Colonic mucosa (tissue), 4 donors: ENCODE data around the gene TGFBR1. TPM values are rescaled to one million over a fixed set of nuclear protein-coding genes. Genes with fewer than 3 reads are reported as not detected.

Experiments
- DNase-seq: peaks from one replicate; pipeline ENCODE4 v3.0.0-alpha.2; 2020
- H3K27ac ChIP-seq: fragments of 200-600 bp; one replicate; pipeline ENCODE4 v1.8.0; 2021
- H3K27me3 ChIP-seq: fragments of 200-600 bp; one replicate; pipeline ENCODE4 v1.8.0; 2021
- H3K36me3 ChIP-seq: fragments of 200-600 bp; one replicate; pipeline ENCODE4 v1.8.0; 2021
- H3K4me1 ChIP-seq: fragments of 200-600 bp; one replicate; pipeline ENCODE4 v1.8.0; 2021; ENCODE audit warnings: mild to moderate bottlenecking
- H3K4me3 ChIP-seq: fragments of 200-600 bp; one replicate; pipeline ENCODE4 v1.8.0; 2021
- H3K9ac ChIP-seq, 2 donors: one replicate each; pipeline ENCODE4 v1.7.0; 2013; ENCODE audit warnings: control low read depth in 2 of 2, low read depth in 2 of 2, low read length in 2 of 2
- H3K9me3 ChIP-seq: fragments of 200-600 bp; one replicate; pipeline ENCODE4 v1.8.0; 2021
- intact Hi-C: fragments of 100-400 bp; cut with DNase I; formaldehyde crosslinking; loops from one replicate; pipeline ENCODE4 v1.14.1; 2022
- total RNA-seq, 2 donors: library from RNA; stranded (reverse); fragmentation: NEBNext Ultra II Directional in 1 of 2; extraction: Animal tissue kit (Norgen Biotek cat#: 25700) in 1 of 2; gene quantifications; one replicate each; pipeline ENCODE4 v1.2.1, GENCODE V29; 2021
- TF ChIP-seq, protein P1 (sequence below): fragments of 200-600 bp; IDR thresholded peaks from one replicate; pipeline ENCODE4 v1.8.0; 2022; ENCODE audit warnings: antibody characterized with exemption, mild to moderate bottlenecking
- donor health status: healthy.
- donor health status: DM: no; HTN: no; CAD: no.
- donor health status: DM: no; HTN: no; CAD: no.

The TGFBR1 gene
- total RNA-seq, 2 donors from 2014 or later = 19.0 to 48.7 TPM

DNA sequence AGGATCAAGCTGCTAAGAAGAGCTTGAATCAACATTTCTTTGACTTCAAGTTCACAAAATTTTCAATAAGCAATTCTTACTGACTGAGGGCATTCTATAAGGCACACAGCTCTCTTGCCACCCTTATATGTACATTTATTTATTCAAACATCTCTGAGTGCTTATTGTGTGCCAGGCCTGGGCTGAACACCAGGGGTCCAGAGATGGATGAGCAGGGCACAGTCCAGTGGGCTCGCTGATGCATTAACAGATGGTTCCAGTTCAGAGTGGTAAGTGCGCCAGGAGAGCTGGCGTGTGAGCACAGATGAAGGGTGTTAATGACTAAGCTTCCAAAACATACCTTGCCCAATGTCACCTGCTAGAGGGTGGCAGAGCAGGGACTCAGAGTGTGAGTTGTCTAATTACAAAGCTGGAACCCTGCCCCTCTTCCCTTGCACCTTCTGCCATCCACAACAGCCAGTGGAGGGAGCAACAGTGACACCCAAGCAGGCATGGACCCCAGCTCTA is 92.3 kb downstream of the TGFBR1 start:
- H3K27me3 ChIP-seq = no peaks in the 10 kb centered on the region
- H3K27ac ChIP-seq = no peak overlapping the region
- no peak for DNase-seq
- H3K36me3 ChIP-seq = no peaks in the 10 kb centered on the region
- TF ChIP-seq, protein P1, sequence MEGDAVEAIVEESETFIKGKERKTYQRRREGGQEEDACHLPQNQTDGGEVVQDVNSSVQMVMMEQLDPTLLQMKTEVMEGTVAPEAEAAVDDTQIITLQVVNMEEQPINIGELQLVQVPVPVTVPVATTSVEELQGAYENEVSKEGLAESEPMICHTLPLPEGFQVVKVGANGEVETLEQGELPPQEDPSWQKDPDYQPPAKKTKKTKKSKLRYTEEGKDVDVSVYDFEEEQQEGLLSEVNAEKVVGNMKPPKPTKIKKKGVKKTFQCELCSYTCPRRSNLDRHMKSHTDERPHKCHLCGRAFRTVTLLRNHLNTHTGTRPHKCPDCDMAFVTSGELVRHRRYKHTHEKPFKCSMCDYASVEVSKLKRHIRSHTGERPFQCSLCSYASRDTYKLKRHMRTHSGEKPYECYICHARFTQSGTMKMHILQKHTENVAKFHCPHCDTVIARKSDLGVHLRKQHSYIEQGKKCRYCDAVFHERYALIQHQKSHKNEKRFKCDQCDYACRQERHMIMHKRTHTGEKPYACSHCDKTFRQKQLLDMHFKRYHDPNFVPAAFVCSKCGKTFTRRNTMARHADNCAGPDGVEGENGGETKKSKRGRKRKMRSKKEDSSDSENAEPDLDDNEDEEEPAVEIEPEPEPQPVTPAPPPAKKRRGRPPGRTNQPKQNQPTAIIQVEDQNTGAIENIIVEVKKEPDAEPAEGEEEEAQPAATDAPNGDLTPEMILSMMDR = no peak
- H3K9ac ChIP-seq = no peak overlapping the region
- no peaks in the 10 kb centered on the region for H3K9me3 ChIP-seq
- no peak overlapping the region for H3K4me3 ChIP-seq
- intact Hi-C loops = no loop called here
- H3K4me1 ChIP-seq = no peaks in the 10 kb centered on the region

DNA sequence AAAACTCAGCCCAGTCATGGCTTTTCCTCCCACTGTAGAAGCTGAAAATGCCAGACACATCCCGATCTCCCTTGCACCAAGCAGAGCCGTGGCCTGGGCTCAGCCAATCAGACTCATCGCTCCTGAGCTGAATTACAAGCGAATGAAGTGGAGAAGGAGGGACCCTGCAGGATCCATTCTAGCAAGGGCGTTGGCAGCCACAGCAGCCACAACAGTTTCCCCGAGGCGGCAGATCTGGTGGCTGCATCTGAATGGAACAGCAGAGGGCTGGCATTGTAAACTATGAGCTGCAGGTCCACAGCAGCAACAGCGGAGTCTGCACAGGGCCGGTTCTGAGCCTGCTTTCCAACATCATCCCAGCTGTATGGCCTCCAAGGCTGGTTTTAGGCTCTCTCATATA is 93.1 kb downstream of the TGFBR1 start:
- no peaks in the 10 kb centered on the region for H3K9me3 ChIP-seq
- H3K36me3 ChIP-seq = no peaks in the 10 kb centered on the region
- no peak for DNase-seq
- no peaks in the 10 kb centered on the region for H3K27me3 ChIP-seq
- no peak overlapping the region for H3K4me3 ChIP-seq
- no peak overlapping the region for H3K9ac ChIP-seq
- intact Hi-C loops = no loop called here
- no peaks in the 10 kb centered on the region for H3K4me1 ChIP-seq
- H3K27ac ChIP-seq = no peak overlapping the region
- TF ChIP-seq, protein P1 = no peak

DNA sequence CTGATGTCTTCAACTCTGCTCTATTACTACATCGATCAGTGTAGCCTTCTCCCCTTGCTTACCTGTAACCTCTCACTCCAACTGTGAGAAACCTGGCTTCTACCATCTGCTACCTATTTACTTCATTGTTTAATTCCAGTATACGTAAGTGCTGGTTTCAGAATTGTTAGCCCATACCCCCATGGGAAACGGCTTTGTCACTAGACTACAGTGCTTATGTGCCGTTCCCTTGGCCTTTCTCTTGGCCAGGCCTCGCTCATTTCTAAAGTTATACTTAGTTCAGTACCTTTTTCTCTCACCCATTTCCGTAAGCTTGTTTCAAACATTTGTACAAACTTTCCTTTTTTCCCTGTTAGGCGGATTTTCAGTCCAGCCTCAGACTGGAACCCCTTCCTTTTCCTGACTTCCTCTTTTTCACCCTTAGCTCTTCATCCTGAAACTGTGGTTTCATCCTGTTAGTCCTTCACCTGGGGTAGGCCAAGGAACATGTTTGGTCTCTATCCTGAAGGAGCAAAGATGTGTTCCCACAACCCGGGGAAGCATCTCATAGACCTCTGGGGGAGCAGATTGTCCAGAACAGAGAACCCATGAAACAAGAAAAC is 95.1 kb downstream of the TGFBR1 start:
- H3K27ac ChIP-seq = no peak overlapping the region
- no peaks in the 10 kb centered on the region for H3K27me3 ChIP-seq
- no peak overlapping the region for H3K4me3 ChIP-seq
- H3K36me3 ChIP-seq = no peaks in the 10 kb centered on the region
- TF ChIP-seq, protein P1 = no peak
- no peak overlapping the region for H3K9ac ChIP-seq
- no peaks in the 10 kb centered on the region for H3K9me3 ChIP-seq
- no peak for DNase-seq
- no peaks in the 10 kb centered on the region for H3K4me1 ChIP-seq
- intact Hi-C loops = no loop called here

DNA sequence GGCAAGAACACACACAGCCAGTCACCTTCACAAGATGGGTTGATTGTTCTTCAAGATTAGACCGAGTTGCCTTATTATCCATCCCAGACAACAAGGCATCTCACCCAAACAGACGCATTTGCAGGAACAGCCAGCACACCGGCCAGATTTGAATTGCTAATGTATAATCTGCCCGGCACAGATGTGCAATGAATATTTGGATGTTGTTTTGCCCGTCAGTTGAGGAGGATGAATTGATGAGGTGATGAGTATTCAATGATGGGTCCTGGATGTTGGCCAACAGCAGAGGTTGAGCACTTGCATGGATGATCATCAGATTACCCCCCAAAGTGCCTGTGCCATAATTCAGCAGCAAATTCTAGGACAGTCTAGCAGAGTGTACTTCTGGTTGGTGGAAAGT is 96.7 kb downstream of the TGFBR1 start:
- Histone ChIP-seq H3K27ac (no peak overlapping the region), H3K36me3 (no peaks in the 10 kb centered on the region), H3K27me3 (no peaks in the 10 kb centered on the region), H3K4me1 (no peaks in the 10 kb centered on the region), H3K9me3 (no peaks in the 10 kb centered on the region), H3K9ac (no peak overlapping the region), H3K4me3 (no peak overlapping the region)
- TF ChIP-seq, protein P1 = no peak
- intact Hi-C loops = no loop called here
- DNase-seq = no peak

Other genes with a start within 250 kb of the TGFBR1 start
- gene COL15A1, start 161.2 kb upstream of the TGFBR1 start, total RNA-seq = 10 to 100 TPM in 1 of 2 donors, 1 to 10 TPM in 1; 6.0 to 16.0 TPM
- 10 to 100 TPM; 33.7 to 43.3 TPM for gene ALG2, start 116.8 kb downstream of the TGFBR1 start, total RNA-seq
- 100 to 1,000 TPM; 126 to 166 TPM for gene SEC61B, start 117.2 kb downstream of the TGFBR1 start, total RNA-seq